ENCODE measurements around the gene HECTD3.

Gene HECTD3

GRCh38 chr1:45001011-45001481, 10.1 kb downstream of the HECTD3 start:
- H3K4me3 ChIP-seq (ENCODE audit: low read length) = no peak overlapping the region
- H3K27me3 ChIP-seq (ENCODE audit: low read depth, low read length) = no peaks in the 10 kb centered on the region
- no peaks in the 10 kb centered on the region for H4K20me1 ChIP-seq (ENCODE audit: insufficient read depth, low read length)
- no peaks in the 10 kb centered on the region for H3K9me3 ChIP-seq (ENCODE audit: insufficient read depth, low read length)
- H3K36me3 ChIP-seq (replicated peaks; ENCODE audit: low read depth, low read length) = no peaks in the 10 kb centered on the region
- no peak overlapping the region for H2AFZ ChIP-seq (ENCODE audit: low read depth, low read length)
- no peak overlapping the region for H3K4me2 ChIP-seq (ENCODE audit: low read length)
- no peaks in the 10 kb centered on the region for H3K79me2 ChIP-seq (ENCODE audit: low read length)
- H3K9ac ChIP-seq (ENCODE audit: low read length) = no peak overlapping the region
- H3K4me1 ChIP-seq (ENCODE audit: low read length) = peaks cover 6% of the 10 kb centered on the region
- TF ChIP-seq, protein P1, sequence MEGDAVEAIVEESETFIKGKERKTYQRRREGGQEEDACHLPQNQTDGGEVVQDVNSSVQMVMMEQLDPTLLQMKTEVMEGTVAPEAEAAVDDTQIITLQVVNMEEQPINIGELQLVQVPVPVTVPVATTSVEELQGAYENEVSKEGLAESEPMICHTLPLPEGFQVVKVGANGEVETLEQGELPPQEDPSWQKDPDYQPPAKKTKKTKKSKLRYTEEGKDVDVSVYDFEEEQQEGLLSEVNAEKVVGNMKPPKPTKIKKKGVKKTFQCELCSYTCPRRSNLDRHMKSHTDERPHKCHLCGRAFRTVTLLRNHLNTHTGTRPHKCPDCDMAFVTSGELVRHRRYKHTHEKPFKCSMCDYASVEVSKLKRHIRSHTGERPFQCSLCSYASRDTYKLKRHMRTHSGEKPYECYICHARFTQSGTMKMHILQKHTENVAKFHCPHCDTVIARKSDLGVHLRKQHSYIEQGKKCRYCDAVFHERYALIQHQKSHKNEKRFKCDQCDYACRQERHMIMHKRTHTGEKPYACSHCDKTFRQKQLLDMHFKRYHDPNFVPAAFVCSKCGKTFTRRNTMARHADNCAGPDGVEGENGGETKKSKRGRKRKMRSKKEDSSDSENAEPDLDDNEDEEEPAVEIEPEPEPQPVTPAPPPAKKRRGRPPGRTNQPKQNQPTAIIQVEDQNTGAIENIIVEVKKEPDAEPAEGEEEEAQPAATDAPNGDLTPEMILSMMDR (IDR thresholded peaks at IDR 0.05; ENCODE audit: low read depth, low read length) = no peak
- TF ChIP-seq EZH2phosphoT487 (IDR thresholded peaks at IDR 0.05; ENCODE audit: low read depth) = no peak
- no peak overlapping the region for H3K27ac ChIP-seq (ENCODE audit: low read length)

DNA sequence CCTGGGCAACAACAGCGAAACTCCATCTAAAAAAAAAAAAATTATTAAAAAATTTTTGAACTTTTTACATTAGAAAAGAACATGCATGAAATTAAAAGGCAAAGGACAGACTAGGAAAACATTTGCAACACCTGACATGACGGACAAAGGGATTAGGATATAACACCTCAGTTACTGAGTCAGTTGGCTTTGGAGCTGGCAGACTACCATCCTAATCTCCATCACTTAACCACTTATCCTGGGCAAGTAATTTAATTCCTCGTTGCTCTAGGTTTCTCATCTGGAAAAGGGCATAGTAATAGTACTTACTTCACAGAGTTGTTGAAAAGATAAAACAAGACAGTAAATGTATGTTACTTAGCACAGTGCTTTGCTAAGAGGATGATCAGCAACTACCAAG, 11.9 kb downstream of the HECTD3 start:
- no peak overlapping the region for H3K4me3 ChIP-seq (ENCODE audit: low read length)
- no peaks in the 10 kb centered on the region for H3K79me2 ChIP-seq (ENCODE audit: low read length)
- no peak for TF ChIP-seq EZH2phosphoT487 (IDR thresholded peaks at IDR 0.05; ENCODE audit: low read depth)
- TF ChIP-seq, protein P1 (IDR thresholded peaks at IDR 0.05; ENCODE audit: low read depth, low read length) = no peak
- no peak overlapping the region for H3K9ac ChIP-seq (ENCODE audit: low read length)
- H3K27ac ChIP-seq (ENCODE audit: low read length) = no peak overlapping the region
- no peak overlapping the region for H2AFZ ChIP-seq (ENCODE audit: low read depth, low read length)
- peaks cover 6% of the 10 kb centered on the region for H3K4me1 ChIP-seq (ENCODE audit: low read length)
- H3K4me2 ChIP-seq (ENCODE audit: low read length) = no peak overlapping the region
- no peaks in the 10 kb centered on the region for H3K27me3 ChIP-seq (ENCODE audit: low read depth, low read length)
- H4K20me1 ChIP-seq (ENCODE audit: insufficient read depth, low read length) = no peaks in the 10 kb centered on the region
- H3K36me3 ChIP-seq (replicated peaks; ENCODE audit: low read depth, low read length) = no peaks in the 10 kb centered on the region
- no peaks in the 10 kb centered on the region for H3K9me3 ChIP-seq (ENCODE audit: insufficient read depth, low read length)

DNA sequence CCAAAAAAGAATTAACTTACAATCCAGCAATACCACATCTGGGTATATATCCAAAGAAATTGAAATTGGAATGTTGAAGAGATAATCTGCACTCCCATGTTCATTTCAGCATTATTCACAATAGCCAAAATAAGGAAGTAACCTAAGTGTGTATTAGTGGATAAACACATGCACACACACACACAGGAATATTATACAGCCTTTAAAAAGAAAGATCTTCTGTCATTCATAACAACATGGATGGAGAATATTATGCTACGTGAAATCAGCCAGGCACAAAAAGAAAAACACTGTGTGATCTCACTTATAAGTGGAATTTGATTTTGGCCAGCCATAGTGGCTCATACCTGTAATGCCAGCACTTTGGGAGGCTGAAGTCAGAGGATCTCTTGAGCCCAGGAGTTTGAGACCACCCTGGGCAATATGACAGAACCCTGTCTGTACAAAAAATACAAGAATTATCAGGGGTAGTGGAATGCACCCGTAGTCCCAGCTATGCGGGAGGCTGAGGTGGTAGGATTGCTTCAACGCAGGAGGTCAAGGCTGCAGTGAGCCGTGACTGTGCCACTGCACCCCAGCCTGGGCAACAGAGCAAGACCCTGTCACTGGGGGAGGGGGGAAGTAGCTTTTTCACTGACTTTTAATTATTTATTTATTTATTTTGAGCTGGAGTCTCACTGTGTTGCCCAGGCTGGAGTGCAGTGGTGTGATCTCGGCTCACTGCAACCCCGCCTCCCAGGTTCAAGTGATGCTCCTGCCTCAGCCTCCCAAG, 15.5 kb downstream of the HECTD3 start:
- H3K36me3 ChIP-seq (replicated peaks; ENCODE audit: low read depth, low read length) = no peaks in the 10 kb centered on the region
- no peaks in the 10 kb centered on the region for H3K79me2 ChIP-seq (ENCODE audit: low read length)
- H4K20me1 ChIP-seq (ENCODE audit: insufficient read depth, low read length) = no peaks in the 10 kb centered on the region
- H3K4me1 ChIP-seq (ENCODE audit: low read length) = peaks cover 3% of the 10 kb centered on the region
- no peak overlapping the region for H3K4me3 ChIP-seq (ENCODE audit: low read length)
- TF ChIP-seq, protein P1 (IDR thresholded peaks at IDR 0.05; ENCODE audit: low read depth, low read length) = no peak
- TF ChIP-seq EZH2phosphoT487 (IDR thresholded peaks at IDR 0.05; ENCODE audit: low read depth) = no peak
- H2AFZ ChIP-seq (ENCODE audit: low read depth, low read length) = no peak overlapping the region
- no peak overlapping the region for H3K9ac ChIP-seq (ENCODE audit: low read length)
- no peaks in the 10 kb centered on the region for H3K27me3 ChIP-seq (ENCODE audit: low read depth, low read length)
- H3K4me2 ChIP-seq (ENCODE audit: low read length) = no peak overlapping the region
- H3K9me3 ChIP-seq (ENCODE audit: insufficient read depth, low read length) = no peaks in the 10 kb centered on the region
- H3K27ac ChIP-seq (ENCODE audit: low read length) = no peak overlapping the region

DNA sequence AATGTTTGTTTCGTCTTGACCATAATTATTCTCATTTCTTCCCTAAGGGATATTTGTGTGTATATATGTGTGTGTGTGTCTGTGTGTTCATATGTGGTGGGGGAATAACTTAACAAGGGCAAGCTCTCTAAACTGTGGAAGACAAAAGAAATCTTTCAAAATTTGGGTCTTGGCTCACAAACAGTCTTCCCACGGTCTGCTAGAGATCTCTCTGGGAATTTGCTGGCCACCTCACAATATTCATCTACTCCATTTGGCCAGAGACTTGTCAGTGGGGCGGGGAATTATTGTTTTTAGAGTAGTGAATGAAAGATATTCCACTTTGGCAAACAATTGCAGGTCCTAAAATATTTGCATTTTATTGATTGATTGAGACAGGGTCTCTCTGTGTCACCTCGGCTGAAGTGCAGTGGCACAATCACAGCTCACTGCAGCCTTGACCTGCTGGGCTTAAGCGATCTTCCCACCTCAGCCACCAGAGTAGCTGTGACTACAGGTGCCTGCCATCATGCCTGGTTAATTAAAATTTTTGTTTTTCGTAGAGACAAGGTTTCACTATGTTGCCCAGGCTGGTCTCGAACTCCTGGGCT, 16.7 kb downstream of the HECTD3 start:
- Histone ChIP-seq H4K20me1 (ENCODE audit: insufficient read depth, low read length) (no peaks in the 10 kb centered on the region), H3K36me3 (replicated peaks; ENCODE audit: low read depth, low read length) (no peaks in the 10 kb centered on the region), H3K27me3 (ENCODE audit: low read depth, low read length) (no peaks in the 10 kb centered on the region), H3K4me2 (ENCODE audit: low read length) (no peak overlapping the region), H3K27ac (ENCODE audit: low read length) (no peak overlapping the region), H3K9ac (ENCODE audit: low read length) (no peak overlapping the region), H3K4me3 (ENCODE audit: low read length) (no peak overlapping the region), H3K4me1 (ENCODE audit: low read length) (no peaks in the 10 kb centered on the region), H3K79me2 (ENCODE audit: low read length) (no peaks in the 10 kb centered on the region), H2AFZ (ENCODE audit: low read depth, low read length) (no peak overlapping the region), H3K9me3 (ENCODE audit: insufficient read depth, low read length) (no peaks in the 10 kb centered on the region)
- TF ChIP-seq EZH2phosphoT487 (IDR thresholded peaks at IDR 0.05; ENCODE audit: low read depth) = no peak
- TF ChIP-seq, protein P1 (IDR thresholded peaks at IDR 0.05; ENCODE audit: low read depth, low read length) = no peak
